Measurements from ENCODE around the gene SEBOX.

DNA sequence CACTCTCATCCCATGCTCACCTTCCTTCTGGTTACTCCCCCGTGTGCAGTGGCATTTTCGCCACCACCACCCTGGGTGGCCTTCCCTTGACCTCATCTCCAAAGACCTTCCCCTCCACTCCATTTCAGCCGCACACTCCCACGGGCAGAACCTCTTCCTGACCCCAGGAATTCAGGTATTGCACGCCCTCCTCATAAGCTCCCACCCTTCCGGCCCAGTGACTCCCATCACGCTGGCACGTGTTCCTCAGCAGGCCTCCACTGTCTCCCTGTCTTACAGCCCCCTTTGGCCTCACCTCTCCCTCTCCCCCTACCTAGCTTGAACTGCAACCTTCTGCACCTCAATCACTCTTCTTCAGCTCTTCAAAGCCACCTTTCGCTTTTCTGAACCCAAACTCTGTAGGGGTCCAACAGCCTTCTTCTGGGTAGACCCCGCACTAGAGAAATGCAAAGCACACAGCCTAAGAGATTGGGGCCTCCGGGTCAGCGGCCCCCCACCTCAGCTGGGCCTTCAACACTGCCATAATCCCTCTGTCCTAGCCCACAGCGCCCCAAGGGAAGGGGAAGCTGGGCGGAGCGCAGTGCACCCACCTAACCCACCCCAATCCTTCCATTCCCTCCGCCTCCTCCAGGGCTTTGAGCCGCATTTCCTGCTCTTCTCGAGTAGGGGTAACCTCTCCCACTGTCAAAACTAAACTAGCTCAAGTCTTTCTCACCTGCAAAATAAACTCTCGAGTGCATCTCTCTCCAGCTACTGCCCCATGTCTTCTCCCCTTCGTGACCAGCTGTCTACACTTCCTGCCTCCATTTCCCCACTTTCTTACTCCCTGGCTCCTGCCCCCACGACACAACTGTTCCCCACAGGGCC lies 47.7 kb downstream of the SEBOX start:
- no peak for TF ChIP-seq POLR2A (IDR thresholded peaks at IDR 0.05)
- TF ChIP-seq, protein P1, sequence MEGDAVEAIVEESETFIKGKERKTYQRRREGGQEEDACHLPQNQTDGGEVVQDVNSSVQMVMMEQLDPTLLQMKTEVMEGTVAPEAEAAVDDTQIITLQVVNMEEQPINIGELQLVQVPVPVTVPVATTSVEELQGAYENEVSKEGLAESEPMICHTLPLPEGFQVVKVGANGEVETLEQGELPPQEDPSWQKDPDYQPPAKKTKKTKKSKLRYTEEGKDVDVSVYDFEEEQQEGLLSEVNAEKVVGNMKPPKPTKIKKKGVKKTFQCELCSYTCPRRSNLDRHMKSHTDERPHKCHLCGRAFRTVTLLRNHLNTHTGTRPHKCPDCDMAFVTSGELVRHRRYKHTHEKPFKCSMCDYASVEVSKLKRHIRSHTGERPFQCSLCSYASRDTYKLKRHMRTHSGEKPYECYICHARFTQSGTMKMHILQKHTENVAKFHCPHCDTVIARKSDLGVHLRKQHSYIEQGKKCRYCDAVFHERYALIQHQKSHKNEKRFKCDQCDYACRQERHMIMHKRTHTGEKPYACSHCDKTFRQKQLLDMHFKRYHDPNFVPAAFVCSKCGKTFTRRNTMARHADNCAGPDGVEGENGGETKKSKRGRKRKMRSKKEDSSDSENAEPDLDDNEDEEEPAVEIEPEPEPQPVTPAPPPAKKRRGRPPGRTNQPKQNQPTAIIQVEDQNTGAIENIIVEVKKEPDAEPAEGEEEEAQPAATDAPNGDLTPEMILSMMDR (IDR thresholded peaks at IDR 0.05 in 4 of 5, conservative IDR thresholded peaks at IDR 0.05 in 1 of 5) = no peak

Data from gastrocnemius medialis (tissue), 4 donors.